Lung (tissue), 12 donors: Measurements from ENCODE around the gene ZNF354C. TPM values are rescaled to one million over a fixed set of nuclear protein-coding genes. Genes with fewer than 3 reads are reported as not detected.

Source experiments
- ATAC-seq: fragments of 200-7000 bp; cut with Tn5 transposase; one replicate; pipeline ENCODE4 v1.9.1; 2020; ENCODE audit warnings: moderate number of reproducible peaks; ENCODE audit not compliant: insufficient read depth, low FRiP score
- DNase-seq, 3 donors: peaks; one replicate each; pipeline ENCODE4 v3.0.0-alpha.2; 2013 to 2017
- H3K27ac ChIP-seq, 2 donors: one replicate each; pipeline ENCODE4 v1.5.1; 2013; ENCODE audit warnings: mild to moderate bottlenecking in 2 of 2, moderate library complexity in 2 of 2, control low read depth in 1 of 2, inconsistent platforms in 1 of 2, low read depth in 1 of 2, low read length in 1 of 2
- H3K27me3 ChIP-seq, 3 donors: one replicate each; pipeline ENCODE4 v1.5.1; 2013; ENCODE audit warnings: low read length in 2 of 3; ENCODE audit not compliant: control insufficient read depth in 3 of 3, insufficient read depth in 3 of 3
- H3K36me3 ChIP-seq, 4 donors: one replicate each; pipeline ENCODE4 v1.5.1; 2013; ENCODE audit warnings: low read length in 4 of 4, mild to moderate bottlenecking in 1 of 4, moderate library complexity in 1 of 4; ENCODE audit not compliant: control insufficient read depth in 4 of 4, insufficient read depth in 4 of 4
- H3K4me1 ChIP-seq, 5 donors: one replicate each; pipeline ENCODE4 v1.5.1; 2013; ENCODE audit warnings: low read length in 5 of 5, mild to moderate bottlenecking in 2 of 5, moderate library complexity in 1 of 5; ENCODE audit not compliant: control insufficient read depth in 5 of 5, insufficient read depth in 5 of 5
- H3K4me3 ChIP-seq: one replicate; pipeline ENCODE4 v1.5.1; 2013; ENCODE audit warnings: mild to moderate bottlenecking, control low read depth, moderate library complexity
- H3K9ac ChIP-seq, 2 donors: one replicate each; pipeline ENCODE4 v1.5.1; 2013; ENCODE audit warnings: low read length in 2 of 2, control low read depth in 1 of 2; ENCODE audit not compliant: insufficient read depth in 1 of 2
- H3K9me3 ChIP-seq, 4 donors: one replicate each; pipeline ENCODE4 v1.5.1; 2013; ENCODE audit warnings: low read length in 3 of 4, mild to moderate bottlenecking in 1 of 4, moderate library complexity in 1 of 4; ENCODE audit not compliant: control insufficient read depth in 4 of 4, insufficient read depth in 3 of 4
- CTCF ChIP-seq: IDR thresholded peaks from 2 replicates; pipeline ENCODE4 v1.5.1; 2012; ENCODE audit warnings: mild to moderate bottlenecking; ENCODE audit errors: control extremely low read depth, extremely low read depth
- WGBS, 2 donors: extraction: QIAGEN DNeasy Blood & Tissue Kit; methylation state at CpG; one replicate each; pipeline ENCODE4 v1.1.7; 2013; 5-methylcytosine and 5-hydroxymethylcytosine counted together
- polyA plus RNA-seq, 2 donors: library from polyadenylated mRNA; stranded (reverse); fragments of 200-250 nt; gene quantifications; one replicate each; pipeline ENCODE4 v1.2.1, GENCODE V29; 2013
- total RNA-seq, 2 donors: library from RNA; depleted of rRNA in 1 of 2; stranded (reverse); fragments of >200 nt in 1 of 2; gene quantifications; one replicate each; pipeline ENCODE4 v1.2.1, GENCODE V29; 2014 to 2021
- donor health status: control.
- donor health status: control.
- donor health status: Bipolar disorder and iron deficiency.
- donor health status: healthy.
- donor health status: DM: yes; HTN: yes; CAD: no.

ZNF354C gene
- total and polyA plus RNA-seq, 4 donors: 1.2 to 15.8 (median 2.6) TPM

DNA sequence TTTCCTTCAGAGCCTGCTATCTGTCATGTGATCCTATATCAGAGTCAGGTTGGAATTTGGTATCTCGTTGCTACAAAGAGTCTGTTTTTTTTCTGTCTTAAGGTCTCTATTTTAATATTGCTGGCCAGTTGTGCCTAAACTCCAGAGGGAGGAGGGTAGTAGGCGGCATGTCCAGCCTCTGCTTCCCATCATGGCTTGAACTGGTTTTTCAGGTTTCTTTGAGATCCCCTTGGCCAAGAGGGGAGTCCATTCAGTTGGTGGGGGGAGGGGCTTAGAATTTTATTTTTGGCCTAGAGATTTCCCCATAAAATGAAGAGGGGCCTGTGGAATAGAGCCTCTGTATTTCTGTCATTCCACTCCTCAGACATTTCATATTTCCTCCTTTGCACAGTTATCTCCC is 15.4 kb upstream of the ZNF354C start:
- WGBS, 2 donors: 67 to 72% methylated on average over 2 of the region's 2 CpGs
- Histone ChIP-seq H3K9me3 (peaks cover 0 to 10% (median 3%) of the 10 kb centered on the region in 4 donors), H3K9ac (no peak overlapping the region)

GRCh38 chr5:179051784-179052183 is 8.4 kb upstream of the ZNF354C start:
- H3K9ac ChIP-seq: no peak overlapping the region
- H3K9me3 ChIP-seq: peaks cover 0 to 19% (median 3%) of the 10 kb centered on the region in 4 donors
- WGBS, 2 donors: 64 to 81% methylated on average over 9 of the region's 9 CpGs
- no peak overlapping the region for H3K4me3 ChIP-seq
- DNase-seq (peak; percentile 17 to 63 (median 26)), ATAC-seq (no peak)
- H3K27ac ChIP-seq: no peak overlapping the region
- no peaks in the 10 kb centered on the region for H3K27me3 ChIP-seq
- no peak for TF ChIP-seq CTCF
- H3K4me1 ChIP-seq: no peaks in the 10 kb centered on the region
- H3K36me3 ChIP-seq: no peaks in the 10 kb centered on the region

More for the DNA sequence above, 15.4 kb upstream of the ZNF354C start:
- no peaks in the 10 kb centered on the region for H3K36me3 ChIP-seq
- H3K4me1 ChIP-seq: no peaks in the 10 kb centered on the region
- no peak for TF ChIP-seq CTCF
- ATAC-seq (no peak), DNase-seq (no peak)
- no peak overlapping the region for H3K4me3 ChIP-seq
- no peak overlapping the region for H3K27ac ChIP-seq
- no peaks in the 10 kb centered on the region for H3K27me3 ChIP-seq

DNA sequence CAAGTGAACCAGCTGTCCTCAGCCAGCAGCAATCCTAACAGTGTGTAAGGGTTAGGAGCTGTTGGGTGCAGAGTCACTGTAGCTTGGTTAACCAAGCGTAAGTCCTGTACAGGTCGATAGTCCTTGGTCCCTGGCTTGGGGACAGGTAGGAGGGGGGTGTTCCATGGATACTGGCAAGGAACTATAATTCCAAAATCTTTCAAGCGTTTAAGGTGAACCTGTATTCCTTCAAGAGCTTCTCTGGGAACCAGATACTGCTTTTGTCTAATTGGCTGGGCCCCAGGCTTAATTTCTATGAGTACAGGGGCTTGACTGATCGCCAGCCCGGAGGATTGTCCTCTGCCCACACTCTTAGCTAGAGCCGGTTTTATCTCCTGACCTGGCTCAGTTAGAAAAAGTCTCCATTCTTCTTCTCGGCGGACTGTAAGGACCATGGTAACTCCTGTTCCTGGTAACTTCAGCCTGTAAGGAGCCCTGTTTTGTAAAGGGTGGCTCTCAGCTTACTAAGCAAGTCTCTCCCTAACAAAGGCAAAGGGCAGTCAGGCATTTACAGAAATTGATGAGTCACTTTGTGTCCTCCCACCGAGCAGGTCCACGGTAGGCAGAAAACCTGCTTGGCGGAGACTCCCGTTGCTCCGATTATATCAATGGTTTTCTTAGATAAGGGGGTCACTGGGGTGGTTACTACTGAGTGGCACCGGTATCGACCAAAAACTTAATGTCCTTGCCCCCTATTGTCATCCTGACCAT is 6.0 kb upstream of the ZNF354C start:
- WGBS, 2 donors: 88 to 94% methylated on average over 15 of the region's 15 CpGs
- Histone ChIP-seq H3K4me3 (no peak overlapping the region), H3K27me3 (no peaks in the 10 kb centered on the region), H3K27ac (no peak overlapping the region), H3K9me3 (peaks cover 0 to 18% (median 0%) of the 10 kb centered on the region in 4 donors), H3K9ac (no peak overlapping the region), H3K4me1 (no peaks in the 10 kb centered on the region), H3K36me3 (no peaks in the 10 kb centered on the region)
- ATAC-seq: no peak
- no peak for DNase-seq
- no peak for TF ChIP-seq CTCF
